Tibial nerve (tissue), 4 donors: ENCODE results near the gene OR6C68. TPM values are rescaled to one million over a fixed set of nuclear protein-coding genes. Genes with fewer than 3 reads are reported as not detected.
"Not testable (repeated sequence)": the region's sequence is repeated elsewhere in the genome, so short reads cannot be mapped to it uniquely, and the experiment has no call there.

Source experiments
- DNase-seq, 2 donors: peaks; one replicate each; pipeline ENCODE4 v3.0.0-alpha.2; 2019; ENCODE audit warnings: low spot score in 2 of 2
- H3K27ac ChIP-seq, 4 donors: fragments of 200-600 bp; sonication (generic) in 3 of 4; one replicate each; pipeline ENCODE4 v1.5.1; 2017 to 2019; ENCODE audit warnings: mild to moderate bottlenecking in 1 of 4
- H3K27me3 ChIP-seq, 2 donors: fragments of 200-600 bp; sonication (generic) in 1 of 2; one replicate each; pipeline versions ENCODE4 v1.5.1 to v1.6.0; 2017 to 2019
- H3K36me3 ChIP-seq, 3 donors: fragments of 200-600 bp; sonication (generic); one replicate each; pipeline ENCODE4 v1.5.1; 2018 to 2019
- H3K4me1 ChIP-seq, 4 donors: fragments of 200-600 bp; sonication (generic) in 3 of 4; one replicate each; pipeline ENCODE4 v1.5.1; 2017 to 2019
- H3K4me3 ChIP-seq, 4 donors: fragments of 200-600 bp; sonication (generic) in 3 of 4; one replicate each; pipeline ENCODE4 v1.5.1; 2017 to 2019; ENCODE audit warnings: mild to moderate bottlenecking in 1 of 4, moderate library complexity in 1 of 4
- H3K9me3 ChIP-seq, 4 donors: fragments of 200-600 bp; sonication (generic) in 3 of 4; one replicate each; pipeline ENCODE4 v1.5.1; 2017 to 2019
- CTCF ChIP-seq, 5 experiments: fragments of 200-600 bp in 3 of 5; fragments of 450-650 bp in 2 of 5; sonication (generic) in 3 of 5; IDR thresholded peaks; one replicate each; pipeline ENCODE4 v1.5.1; 2016 to 2019; ENCODE audit warnings: antibody characterized with exemption in 5 of 5, mild to moderate bottlenecking in 3 of 5, moderate library complexity in 2 of 5
- EP300 ChIP-seq, 2 donors: sonication (generic); formaldehyde crosslinking; IDR thresholded peaks; one replicate each; pipeline ENCODE4 v1.6.1; 2017; ENCODE audit warnings: antibody characterized with exemption in 2 of 2, mild to moderate bottlenecking in 1 of 2
- POLR2A ChIP-seq, 2 donors: fragments of 450-650 bp; IDR thresholded peaks; one replicate each; pipeline ENCODE4 v1.6.1; 2017; ENCODE audit warnings: antibody characterized with exemption in 2 of 2, mild to moderate bottlenecking in 2 of 2, moderate library complexity in 2 of 2
- WGBS, 2 donors: methylation state at CpG; one replicate each; pipeline ENCODE4 v1.1.5; 2018; 5-methylcytosine and 5-hydroxymethylcytosine counted together
- total RNA-seq, 4 donors: library from RNA; depleted of rRNA; stranded (reverse); fragments of >200 nt; gene quantifications; one replicate each; pipeline ENCODE4 v1.1.0, GENCODE V29; 2016

OR6C68 gene
- total RNA-seq = not detected

GRCh38 chr12:55492078-55492477, at the start of gene OR6C68:
OR6C68 (plus strand) TSS chr12:55492378; CDS start chr12:55492378, 0 bp downstream.
- Histone ChIP-seq H3K4me1 (no peaks in the 10 kb centered on the region), H3K27ac (no peak within 1 kb of the TSS), H3K36me3 (no peaks in the 10 kb centered on the region), H3K27me3 (no peaks in the 10 kb centered on the region), H3K4me3 (no peak within 1 kb of the TSS), H3K9me3 (no peaks in the 10 kb centered on the region)
- DNase-seq = no peak
- 75 to 77% methylated on average over 2 of the region's 2 CpGs for WGBS, 2 donors
- TF ChIP-seq CTCF (IDR thresholded peaks at IDR 0.05) (no peak), EP300 (IDR thresholded peaks at IDR 0.05) (no peak), POLR2A (IDR thresholded peaks at IDR 0.05) (no peak)

GRCh38 chr12:55443776-55444175, 48.4 kb upstream of the OR6C68 start, which contains the start of gene OR6C2:
OR6C2 (plus strand) TSS chr12:55444076; CDS start chr12:55452214, 8,138 bp downstream.
- Histone ChIP-seq H3K9me3 (peaks cover 0 to 7% (median 0%) of the 10 kb centered on the region in 4 donors), H3K27me3 (no peaks in the 10 kb centered on the region), H3K27ac (no peak within 1 kb of the TSS), H3K4me1 (no peaks in the 10 kb centered on the region), H3K36me3 (no peaks in the 10 kb centered on the region), H3K4me3 (no peak within 1 kb of the TSS)
- TF ChIP-seq POLR2A (IDR thresholded peaks at IDR 0.05) = no peak
- no peak for TF ChIP-seq EP300 (IDR thresholded peaks at IDR 0.05)
- no peak for DNase-seq
- WGBS, 2 donors = 60 to 61% methylated on average over 2 of the region's 2 CpGs

- WGBS, 2 donors = 93 to 100% methylated on average over 1 of the region's 1 CpG
- TF ChIP-seq EP300 (IDR thresholded peaks at IDR 0.05) (no peak), CTCF (IDR thresholded peaks at IDR 0.05) (no peak), POLR2A (IDR thresholded peaks at IDR 0.05) (no peak)
Measured at GRCh38 chr12:55445357-55445756, 46.8 kb upstream of the OR6C68 start.

GRCh38 chr12:55446326-55446725, 45.9 kb upstream of the OR6C68 start:
- Histone ChIP-seq H3K4me1 (no peaks in the 10 kb centered on the region), H3K27me3 (no peaks in the 10 kb centered on the region), H3K36me3 (no peaks in the 10 kb centered on the region), H3K4me3 (no peak overlapping the region), H3K9me3 (peaks cover 0 to 2% (median 0%) of the 10 kb centered on the region in 4 donors), H3K27ac (no peak overlapping the region)
- no peak for TF ChIP-seq CTCF (IDR thresholded peaks at IDR 0.05)
- TF ChIP-seq EP300 (IDR thresholded peaks at IDR 0.05) = no peak
- no peak for TF ChIP-seq POLR2A (IDR thresholded peaks at IDR 0.05)
- 78 to 84% methylated on average over 5 of the region's 5 CpGs for WGBS, 2 donors
- no peak for DNase-seq

More at GRCh38 chr12:55445357-55445756, 46.8 kb upstream of the OR6C68 start:
- no peak overlapping the region for H3K27ac ChIP-seq
- peaks cover 0 to 7% (median 0%) of the 10 kb centered on the region in 4 donors for H3K9me3 ChIP-seq
- no peaks in the 10 kb centered on the region for H3K4me1 ChIP-seq
- no peak overlapping the region for H3K4me3 ChIP-seq
- H3K27me3 ChIP-seq = no peaks in the 10 kb centered on the region
- no peaks in the 10 kb centered on the region for H3K36me3 ChIP-seq
- no peak for DNase-seq

GRCh38 chr12:55448825-55449224, 43.4 kb upstream of the OR6C68 start:
- Histone ChIP-seq H3K27me3 (no peaks in the 10 kb centered on the region), H3K27ac (no peak overlapping the region), H3K4me3 (no peak overlapping the region), H3K4me1 (no peaks in the 10 kb centered on the region), H3K9me3 (no peaks in the 10 kb centered on the region), H3K36me3 (no peaks in the 10 kb centered on the region)
- TF ChIP-seq POLR2A (IDR thresholded peaks at IDR 0.05) (no peak), CTCF (IDR thresholded peaks at IDR 0.05) (no peak), EP300 (IDR thresholded peaks at IDR 0.05) (no peak)
- no peak for DNase-seq

GRCh38 chr12:55464926-55465325, 27.3 kb upstream of the OR6C68 start:
- H3K36me3 ChIP-seq, H3K27ac ChIP-seq, H3K4me3 ChIP-seq, H3K4me1 ChIP-seq, DNase-seq, H3K27me3 ChIP-seq: not testable (repeated sequence)
- WGBS, 2 donors = 83 to 97% methylated on average over 1 of the region's 1 CpG
- peaks cover 0 to 12% (median 0%) of the 10 kb centered on the region in 4 donors for H3K9me3 ChIP-seq
